HG03039 (cell line): ENCODE results near the gene THTPA.

Experiments used
- ATAC-seq: cut with Tn5 transposase; IDR thresholded peaks from one replicate; pipeline ENCODE4 v1.9.1; 2021; ENCODE audit warnings: mild to moderate bottlenecking, moderate library complexity; ENCODE audit not compliant: unreplicated experiment

The THTPA gene, protein sequence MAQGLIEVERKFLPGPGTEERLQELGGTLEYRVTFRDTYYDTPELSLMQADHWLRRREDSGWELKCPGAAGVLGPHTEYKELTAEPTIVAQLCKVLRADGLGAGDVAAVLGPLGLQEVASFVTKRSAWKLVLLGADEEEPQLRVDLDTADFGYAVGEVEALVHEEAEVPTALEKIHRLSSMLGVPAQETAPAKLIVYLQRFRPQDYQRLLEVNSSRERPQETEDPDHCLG

DNA sequence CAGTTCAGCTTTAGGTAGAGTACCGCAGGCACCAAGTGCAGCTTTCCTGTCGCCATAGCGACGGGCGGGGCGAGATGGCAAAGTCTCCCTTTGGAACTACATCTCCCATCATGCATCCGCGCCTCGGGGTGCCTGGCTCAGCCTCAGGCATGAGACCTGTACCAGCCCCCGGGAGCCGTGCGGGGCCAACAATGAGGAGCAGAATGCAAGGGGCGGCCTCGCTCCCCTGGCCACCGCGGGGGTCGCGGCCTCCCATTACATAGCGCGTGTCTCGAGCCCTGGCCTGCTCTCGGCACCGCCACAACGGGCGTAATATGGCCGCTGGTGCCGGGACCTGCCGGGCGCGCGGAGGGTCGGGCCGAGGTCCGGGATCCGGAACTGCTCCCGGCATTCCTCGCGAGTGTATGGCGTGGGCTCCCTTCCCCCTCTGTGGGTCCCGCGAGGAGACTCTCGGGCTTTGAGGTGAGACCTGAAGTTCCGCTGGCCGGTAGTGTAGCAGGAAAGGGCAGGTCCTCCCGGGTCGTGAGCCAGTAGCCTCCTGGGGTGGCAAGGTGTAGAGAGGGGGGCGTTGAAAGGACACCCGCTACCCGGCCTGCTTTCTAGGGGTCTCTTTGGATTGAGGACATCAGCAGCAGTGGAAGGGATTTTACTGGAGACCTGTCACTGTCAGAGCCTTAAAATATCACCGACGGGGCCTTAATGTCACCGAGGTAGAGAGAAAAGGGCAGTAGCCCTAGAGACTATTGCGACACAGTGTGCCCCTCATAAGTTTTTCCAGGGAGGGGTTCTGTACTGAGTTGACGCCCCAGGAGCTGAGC lies at the start of gene THTPA:
TSS of gene THTPA (plus strand) at position 390 of the 818 bp plus-strand sequence. CDS start 487 bp downstream, outside the sequence.
- peak; percentile 89 for ATAC-seq

DNA sequence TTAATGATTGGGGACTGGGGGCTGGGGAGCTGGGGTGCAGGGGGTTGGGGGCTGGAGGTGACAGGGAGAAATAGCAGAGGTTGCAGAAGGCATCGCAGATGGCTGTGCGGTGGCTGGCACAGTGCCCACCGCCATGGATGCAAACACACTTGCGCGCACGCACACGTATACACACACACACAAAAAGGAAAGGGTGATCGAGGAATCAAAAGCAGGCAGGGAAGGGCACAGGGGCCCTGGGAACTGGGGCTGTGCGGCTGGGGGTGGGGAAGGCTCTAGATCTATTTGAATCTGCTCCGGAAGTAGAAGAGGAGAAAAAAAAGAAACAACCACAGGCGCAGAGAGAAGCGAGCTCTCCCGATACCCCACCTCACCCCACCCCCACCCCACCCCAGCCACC lies 43.9 kb upstream of the THTPA start:
- ATAC-seq = no peak

DNA sequence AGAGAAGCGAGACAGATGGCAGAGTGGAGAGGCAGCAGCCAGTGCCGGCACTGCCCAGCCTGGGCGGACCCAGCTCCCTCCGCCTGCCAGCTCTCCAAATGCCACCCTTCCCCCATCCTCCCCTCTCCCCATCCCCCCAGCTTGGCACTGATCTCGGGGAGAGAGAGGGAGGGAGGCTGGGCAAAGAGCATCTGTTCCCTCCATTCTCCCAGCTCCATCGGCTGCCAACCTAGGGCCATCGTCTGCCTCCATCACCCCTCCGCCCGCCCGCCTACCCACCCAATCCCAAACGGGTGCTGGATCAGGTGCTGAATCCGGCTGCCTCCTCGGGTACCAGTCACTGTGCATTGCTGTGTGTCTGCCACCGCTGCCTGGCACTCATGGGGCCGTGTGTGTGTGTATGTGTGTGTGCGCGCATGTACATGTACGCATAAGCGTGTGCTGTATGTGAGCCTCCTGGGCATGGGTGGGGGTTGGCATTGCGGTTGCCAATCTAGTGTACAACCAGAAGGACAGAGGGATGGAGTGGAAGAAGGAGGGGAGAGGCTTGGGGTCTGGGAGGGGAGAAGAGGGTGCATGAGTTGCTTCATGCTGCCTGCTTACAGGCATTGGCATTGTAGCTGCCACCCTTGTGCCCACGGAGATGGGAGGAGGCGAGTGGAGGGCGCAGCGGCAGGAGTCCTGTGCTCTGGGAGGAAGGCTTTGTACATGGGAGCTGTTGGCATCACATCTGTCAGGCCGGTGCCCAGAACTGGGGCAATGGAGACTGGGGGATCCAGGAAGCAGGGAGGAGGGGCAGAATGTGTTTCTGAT lies 42.9 kb upstream of the THTPA start:
- ATAC-seq = no peak

DNA sequence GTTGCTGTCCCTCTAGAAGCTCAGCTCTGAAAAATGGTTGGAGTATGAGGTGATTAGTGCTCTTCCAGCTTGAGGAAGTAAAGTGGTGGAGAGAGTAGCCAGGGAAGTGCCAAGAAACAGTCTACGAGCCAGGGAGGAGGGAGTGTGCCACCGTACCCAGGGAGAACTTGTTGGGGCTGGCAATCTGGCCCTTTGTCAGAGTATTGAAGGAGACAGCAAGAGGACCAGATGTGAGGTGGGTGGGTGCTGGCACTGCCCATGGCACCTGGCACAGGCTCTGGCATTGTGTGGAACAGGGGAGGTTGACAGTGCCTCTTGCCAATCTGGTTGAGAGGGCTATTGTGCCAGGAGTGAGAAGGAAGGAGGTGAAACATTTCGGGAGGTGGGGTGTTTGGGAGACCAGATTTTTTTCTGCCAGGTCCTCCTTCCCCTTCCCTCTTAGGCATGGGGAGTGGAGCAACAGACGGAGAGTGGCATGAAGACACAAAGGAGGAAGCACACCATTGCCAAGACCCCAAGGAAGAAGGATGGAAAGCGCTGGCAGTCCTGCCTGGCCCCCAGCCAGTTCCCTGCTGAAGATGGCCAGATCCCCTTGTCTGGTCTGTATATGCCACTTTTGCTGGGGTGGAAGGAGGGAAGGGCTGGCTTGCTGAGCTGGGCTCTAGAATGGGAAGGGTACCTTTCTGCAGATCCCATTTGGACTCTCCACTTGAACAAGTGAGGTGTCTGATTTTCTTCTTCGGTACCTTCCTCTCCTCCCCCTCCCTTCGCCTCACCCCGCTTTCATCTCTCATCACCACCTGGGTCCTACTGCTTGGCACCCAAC lies 42.0 kb upstream of the THTPA start:
- no peak for ATAC-seq

DNA sequence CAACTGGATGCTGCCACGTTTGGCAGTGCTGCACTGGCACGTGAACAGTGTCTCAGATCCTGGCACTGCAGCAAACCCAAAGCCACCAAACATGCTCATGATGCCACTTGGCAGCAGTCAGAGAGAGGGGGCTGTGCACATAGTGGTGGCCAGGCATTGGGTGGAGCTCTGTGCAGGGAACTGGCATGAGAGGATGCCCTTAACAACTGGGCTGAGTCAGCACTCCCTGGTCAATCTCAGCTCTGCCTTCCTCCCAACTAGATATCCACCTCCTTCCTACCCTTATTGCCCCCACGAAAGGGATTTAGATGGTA lies 41.5 kb upstream of the THTPA start:
- ATAC-seq = no peak

DNA sequence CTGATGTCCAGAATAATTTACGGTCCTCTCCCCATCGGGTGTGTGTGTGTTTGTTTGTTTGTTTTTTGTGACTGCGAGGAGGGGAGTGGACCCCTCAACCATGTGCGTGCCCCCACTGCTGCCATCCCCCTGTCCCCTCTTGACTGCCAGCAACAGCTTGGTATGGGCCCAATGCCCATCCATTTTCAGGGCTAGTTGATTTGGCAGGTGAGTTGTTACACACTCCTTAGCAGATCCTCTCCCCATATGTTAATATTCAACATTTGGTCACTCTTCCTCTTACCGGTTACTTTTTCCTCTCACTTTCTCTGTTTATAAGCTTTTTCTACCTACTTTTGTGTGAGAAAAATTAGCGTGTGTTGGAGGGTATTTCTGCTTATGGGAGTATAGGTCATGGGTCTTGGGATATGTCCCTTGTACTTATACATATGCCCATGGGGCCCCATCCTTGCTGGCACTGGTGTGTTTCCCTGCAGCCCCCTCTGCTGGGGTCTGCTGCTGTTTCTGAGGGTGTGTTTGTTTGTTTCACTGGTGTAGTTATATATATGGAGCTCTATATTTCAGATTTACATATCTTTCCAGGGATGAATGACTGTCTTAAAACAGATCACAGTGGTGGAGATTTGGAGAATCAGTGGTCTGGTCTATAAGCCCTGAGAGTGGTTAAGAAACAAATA lies 38.3 kb upstream of the THTPA start:
- no peak for ATAC-seq

DNA sequence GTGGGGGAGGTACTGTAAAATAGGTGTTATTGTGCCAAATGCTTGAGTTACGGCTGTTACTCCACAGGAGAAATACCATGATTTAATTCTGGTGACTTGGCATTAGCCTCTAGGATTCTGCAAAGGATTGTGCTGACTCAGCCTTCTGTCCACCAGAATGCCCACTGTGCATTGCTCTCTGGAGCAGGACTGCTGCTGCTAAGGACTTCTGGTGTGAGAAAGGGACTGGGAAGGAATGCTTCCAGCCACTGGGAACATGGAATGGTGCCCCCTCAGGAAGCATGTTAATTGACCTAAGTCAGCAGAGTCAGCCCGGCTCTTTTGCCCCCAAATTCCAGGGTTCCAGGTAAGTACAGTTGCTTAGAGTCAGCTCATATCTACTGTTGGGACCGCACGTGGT lies 37.4 kb upstream of the THTPA start:
- ATAC-seq = no peak

DNA sequence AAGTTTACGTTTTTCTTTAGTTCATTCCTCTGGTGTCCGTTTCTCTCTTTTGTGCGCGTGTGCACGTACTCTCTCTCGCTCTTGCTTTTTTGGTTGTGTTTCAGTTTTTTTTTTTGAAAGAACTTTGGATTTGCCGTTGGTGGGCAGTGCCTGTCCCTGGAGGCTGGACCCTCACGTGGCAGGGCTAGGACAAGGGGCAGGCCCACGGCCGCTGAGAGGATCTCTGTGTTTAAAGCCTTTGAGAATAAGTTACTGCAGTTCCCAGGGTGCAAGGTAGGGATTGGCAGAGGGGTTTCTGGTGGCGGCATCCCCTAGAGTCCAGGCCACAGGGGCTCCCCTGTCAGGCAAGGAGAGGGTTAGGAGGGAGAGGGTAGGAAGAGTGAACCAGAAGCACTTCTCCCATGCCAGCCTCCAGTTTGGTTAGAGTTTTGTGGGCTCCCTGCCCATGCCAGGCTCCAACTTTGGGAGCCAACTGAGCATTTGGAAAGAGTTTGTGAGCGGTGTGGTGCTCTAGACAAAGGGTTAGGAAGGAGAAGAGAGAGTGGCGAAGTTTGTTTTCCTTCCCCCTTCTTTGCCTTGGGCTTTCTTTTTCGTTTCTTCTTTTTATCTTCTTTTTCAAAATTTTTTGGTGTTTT lies 35.1 kb upstream of the THTPA start:
- ATAC-seq = no peak

DNA sequence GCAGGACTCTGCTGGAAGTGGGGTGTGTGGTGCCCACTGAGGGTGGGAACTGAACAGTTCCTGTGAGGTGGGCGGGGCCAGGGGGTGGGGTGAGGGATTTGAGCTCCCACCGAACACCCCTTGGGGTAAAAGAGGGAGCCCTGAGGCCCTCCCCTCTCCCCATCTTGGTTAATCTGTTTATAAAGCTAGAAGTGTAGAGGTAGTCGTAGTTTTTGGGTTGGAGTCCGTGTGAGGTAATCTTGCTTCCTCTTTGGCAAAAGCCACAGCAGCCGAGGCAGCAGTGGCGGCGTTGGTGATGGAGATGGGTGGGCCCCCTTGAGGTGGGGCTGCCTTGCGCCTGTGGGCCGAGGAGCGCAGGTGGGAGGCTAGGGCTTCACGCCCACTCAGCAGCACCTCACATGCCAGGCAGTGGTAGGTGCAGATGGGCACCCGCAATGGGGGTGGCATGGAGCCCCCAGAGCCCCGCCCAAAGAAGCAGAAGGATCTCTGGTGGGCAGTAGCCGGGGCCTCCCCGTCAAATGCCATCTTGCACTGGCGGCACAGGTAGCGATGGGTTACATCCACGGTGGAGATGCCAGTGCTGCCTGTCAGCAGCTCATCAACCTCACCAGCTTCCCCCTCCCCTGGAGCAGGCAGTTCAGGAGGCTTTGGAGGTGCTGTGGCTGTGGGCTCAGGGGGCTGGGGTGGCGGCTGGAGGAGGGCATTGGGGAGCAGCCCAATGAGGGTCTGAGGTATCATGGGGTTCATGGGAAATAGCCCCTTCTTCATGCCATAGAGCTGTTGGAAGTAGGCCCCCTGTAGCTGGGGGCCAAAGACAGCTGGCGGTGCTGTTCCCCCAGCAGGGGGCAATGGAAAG lies 34.1 kb upstream of the THTPA start:
- ATAC-seq = no peak

DNA sequence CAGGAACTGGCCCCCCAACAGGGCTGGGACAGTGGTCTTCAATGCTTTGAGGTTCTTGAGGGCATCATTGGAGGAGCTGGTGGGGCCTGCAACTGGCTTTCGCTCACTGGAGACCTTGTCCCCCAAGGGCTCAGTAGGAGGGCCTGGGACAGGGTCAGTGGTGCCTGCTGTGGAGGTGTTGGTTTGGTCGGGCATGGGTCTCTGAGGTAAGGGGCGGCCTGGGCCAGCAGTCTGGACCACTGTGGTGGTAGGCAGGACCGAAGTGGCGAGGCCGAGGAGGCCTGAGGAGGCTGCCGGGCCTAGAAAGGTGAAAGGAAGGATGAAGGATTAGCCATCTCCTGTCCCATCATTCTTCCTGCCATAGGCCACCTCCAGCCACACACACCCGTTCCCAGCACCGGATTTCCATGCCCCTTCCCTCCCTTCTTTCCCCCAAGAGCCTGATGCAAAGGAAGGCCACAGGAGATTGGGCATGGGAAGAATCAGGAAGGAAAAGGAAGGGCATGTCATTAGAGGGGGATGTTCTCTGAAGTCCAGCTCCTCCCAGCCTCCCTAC lies 33.4 kb upstream of the THTPA start:
- ATAC-seq = no peak

DNA sequence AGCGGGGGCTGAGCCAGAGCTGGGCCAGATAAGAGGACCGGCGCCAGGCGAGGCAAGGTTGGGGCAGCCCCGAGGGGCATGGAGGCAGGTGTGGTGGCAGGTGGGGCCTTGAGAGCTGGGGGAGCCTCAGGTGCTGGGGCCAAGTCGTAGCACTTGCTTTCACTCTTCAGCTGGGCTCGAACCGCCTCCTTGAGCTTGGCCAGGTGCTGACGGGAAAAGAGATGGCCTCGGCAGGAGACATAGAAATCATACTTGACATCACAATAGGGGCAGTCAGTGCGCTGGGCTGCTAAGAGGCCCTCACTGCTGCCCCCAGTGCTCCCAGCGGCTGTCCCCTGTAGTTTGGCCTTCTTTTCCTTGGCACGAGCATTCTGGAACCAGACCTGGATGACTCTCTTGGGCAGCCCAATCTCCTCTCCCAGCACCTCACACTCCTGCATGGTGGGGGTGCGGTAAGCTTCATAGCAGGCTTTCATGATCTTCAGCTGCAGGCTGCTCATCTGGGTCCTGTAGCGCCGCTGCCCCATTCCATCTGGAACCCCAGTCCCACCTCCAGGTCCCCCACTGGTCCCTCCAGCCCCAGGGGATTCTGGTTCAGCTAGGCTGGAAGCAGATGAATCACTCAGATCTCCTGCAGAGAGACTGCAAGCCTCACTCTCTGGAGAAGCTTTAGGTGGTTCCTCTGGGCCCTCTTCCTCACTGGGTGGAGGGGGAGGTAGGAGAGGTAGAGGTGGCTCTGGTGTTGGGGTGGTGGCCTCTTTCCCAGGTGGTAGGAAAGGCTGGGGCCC lies 32.6 kb upstream of the THTPA start:
- ATAC-seq = no peak

DNA sequence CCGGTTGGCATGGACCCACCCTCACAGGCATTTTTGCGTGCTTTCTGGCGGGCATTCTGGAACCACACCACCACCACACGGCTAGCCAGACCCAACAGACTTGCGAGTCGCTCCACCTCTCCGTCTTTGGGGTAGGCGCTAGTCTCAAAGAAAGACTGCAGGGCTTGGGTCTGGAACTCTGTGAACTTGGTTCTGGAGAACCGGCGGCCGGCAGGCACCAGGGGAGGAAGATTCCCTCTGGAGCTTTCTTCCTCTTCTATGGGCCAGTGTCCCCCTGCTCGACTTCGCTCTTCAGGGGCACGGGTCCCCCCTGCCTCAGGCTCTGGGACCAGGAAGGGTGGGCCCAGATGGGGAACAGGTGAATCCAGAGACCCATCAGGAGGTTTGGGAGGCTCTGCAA lies 31.1 kb upstream of the THTPA start:
- no peak for ATAC-seq

DNA sequence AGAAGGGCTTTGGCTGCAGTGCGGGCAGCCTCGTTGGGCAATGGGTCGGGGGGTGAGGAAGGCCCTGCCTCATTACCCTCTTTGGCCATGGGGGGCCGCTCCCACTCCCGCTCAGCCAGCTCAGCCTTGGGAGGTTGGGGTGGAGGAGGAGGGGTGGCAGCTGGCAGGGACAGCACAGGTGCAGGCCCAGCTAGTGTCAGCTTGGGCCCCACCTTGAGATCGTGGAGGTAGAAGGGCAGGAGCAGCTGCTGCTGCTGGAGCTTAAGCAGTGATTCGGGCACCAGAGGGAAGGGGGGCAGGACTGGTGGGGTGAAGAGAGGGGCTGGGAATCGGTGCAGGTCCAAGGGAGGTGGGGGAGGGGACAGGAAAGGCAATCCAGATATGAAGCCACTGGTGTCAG lies 30.5 kb upstream of the THTPA start:
- no peak for ATAC-seq

DNA sequence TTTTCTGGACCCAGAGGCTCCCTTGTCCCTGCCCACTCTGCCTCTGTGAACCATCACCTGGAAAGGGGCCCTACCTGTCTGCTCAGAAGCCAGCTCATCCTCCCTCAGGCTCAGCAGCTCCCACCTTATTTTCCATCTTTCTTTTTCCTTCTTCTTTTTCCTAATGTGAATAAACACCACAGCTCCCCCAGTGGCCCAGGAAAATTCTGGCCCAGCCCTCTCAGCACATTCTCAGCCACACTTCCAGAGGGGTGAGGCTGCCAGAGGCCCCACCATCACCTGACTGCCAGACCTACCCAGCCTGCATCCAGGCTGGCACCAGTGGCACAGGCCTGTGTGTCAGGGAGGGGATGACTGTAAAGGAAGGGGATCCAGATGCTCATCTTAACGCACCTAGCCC lies 27.5 kb upstream of the THTPA start:
- no peak for ATAC-seq

DNA sequence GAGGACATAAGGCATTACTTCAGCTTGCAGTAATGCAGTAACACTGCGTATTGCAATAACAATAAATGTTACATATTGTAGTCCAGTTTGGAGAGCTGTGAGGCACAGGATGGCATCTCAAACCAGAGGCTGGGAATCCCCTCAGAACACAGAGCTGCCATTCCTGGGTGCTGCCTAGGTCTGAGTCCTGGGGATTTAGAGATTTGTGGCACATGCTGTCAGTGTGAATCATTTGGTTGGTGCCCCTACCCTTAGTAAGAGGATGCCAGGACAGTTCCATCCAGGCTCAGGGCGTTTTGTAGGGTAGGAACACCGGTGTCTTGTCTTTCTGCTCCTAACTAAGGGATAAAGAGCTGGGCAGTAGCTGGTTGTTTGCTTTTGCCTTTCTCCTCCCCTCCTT lies 27.1 kb upstream of the THTPA start:
- no peak for ATAC-seq

DNA sequence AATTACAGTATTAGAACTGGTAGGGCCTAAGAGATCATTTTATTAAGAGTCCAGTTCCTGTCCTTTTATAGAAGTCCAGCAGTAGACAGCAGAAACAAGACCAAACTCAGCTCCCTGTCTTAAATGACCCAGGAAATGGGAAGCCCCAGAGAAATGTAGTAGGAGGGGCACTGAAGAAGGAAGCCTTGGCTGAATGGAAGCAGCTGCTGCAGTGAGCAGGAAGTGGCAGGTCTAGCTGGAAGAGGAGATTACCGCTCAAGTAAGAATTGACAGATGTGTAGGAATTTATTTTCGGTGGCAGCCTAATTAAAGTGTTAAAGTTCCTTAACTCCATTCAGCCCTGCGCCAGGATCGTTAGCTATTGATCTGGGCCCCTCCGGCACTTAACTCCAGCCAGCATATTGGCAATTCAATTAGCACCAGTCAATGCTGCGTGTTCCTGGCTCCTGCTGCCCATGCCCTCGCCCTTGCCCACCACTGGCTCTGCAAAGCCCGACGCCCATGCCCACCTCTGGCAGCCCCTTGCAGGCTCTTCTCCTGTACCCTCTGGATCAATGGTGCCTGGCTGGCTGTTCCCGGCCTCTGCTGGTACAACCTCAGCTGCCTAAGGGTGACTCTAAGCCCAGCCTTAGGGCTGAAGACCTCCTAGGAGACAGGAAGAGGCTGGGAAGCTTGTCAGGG lies 25.6 kb upstream of the THTPA start:
- ATAC-seq = no peak

DNA sequence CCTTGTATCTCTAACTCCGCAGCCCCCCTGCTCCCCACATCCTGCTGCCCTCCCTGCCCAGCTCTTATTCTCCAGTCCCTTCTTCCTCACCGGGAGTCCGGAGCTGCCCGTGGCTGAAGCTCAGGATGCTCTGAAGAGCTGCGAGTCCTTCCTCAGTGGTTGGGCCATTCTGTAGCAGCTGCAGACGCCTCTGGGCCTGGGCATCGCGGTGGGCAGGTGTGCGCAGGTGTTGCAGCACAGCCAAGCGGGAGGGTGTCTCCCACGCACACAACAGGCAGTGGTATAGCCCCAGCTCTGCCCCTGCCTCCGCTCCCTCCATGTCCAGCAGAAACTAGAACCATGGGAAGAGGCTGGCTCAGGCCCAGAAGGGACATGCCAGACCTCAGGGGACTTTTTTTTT lies 24.7 kb upstream of the THTPA start:
- ATAC-seq = no peak
